Upper lobe of left lung (tissue), 6 donors: ENCODE measurements around the gene ST8SIA5. TPM values are rescaled to one million over a fixed set of nuclear protein-coding genes. Genes with fewer than 3 reads are reported as not detected.

Experiments
- ATAC-seq, 2 donors: fragments of 200-7000 bp; cut with Tn5 transposase; one replicate each; pipeline ENCODE4 v1.9.1; 2022; ENCODE audit warnings: mild to moderate bottlenecking in 2 of 2, moderate library complexity in 2 of 2; ENCODE audit not compliant: low FRiP score in 2 of 2
- DNase-seq, 2 donors: peaks; one replicate each; pipeline ENCODE4 v3.0.0-alpha.2; 2019 to 2020
- H3K27ac ChIP-seq, 4 donors: fragments of 200-600 bp; sonication (generic); one replicate each; pipeline ENCODE4 v1.5.1; 2016 to 2019
- H3K27me3 ChIP-seq, 4 donors: fragments of 200-600 bp; sonication (generic); one replicate each; pipeline ENCODE4 v1.5.1; 2017 to 2019
- H3K36me3 ChIP-seq, 4 donors: fragments of 200-600 bp; sonication (generic); one replicate each; pipeline ENCODE4 v1.5.1; 2016 to 2019
- H3K4me1 ChIP-seq, 4 donors: fragments of 200-600 bp; sonication (generic); one replicate each; pipeline ENCODE4 v1.5.1; 2018 to 2019
- H3K4me3 ChIP-seq, 4 donors: fragments of 200-600 bp; sonication (generic); one replicate each; pipeline ENCODE4 v1.5.1; 2017 to 2019; ENCODE audit warnings: mild to moderate bottlenecking in 2 of 4, moderate library complexity in 1 of 4
- H3K9me3 ChIP-seq, 4 donors: fragments of 200-600 bp; sonication (generic); one replicate each; pipeline ENCODE4 v1.5.1; 2018 to 2019
- CTCF ChIP-seq, 6 experiments: fragments of 450-650 bp in 4 of 6; fragments of 200-600 bp in 2 of 6; sonication (generic) in 2 of 6; IDR thresholded peaks; one replicate each; pipeline ENCODE4 v1.5.1; 2016 to 2019; ENCODE audit warnings: antibody characterized with exemption in 6 of 6
- EP300 ChIP-seq, 4 donors: sonication (generic); formaldehyde crosslinking; IDR thresholded peaks; one replicate each; pipeline ENCODE4 v1.5.1; 2017; ENCODE audit warnings: antibody characterized with exemption in 4 of 4, control low read depth in 2 of 4
- POLR2A ChIP-seq, 4 donors: fragments of 450-650 bp; IDR thresholded peaks; one replicate each; pipeline ENCODE4 v1.5.1; 2016 to 2017; ENCODE audit warnings: antibody characterized with exemption in 4 of 4, mild to moderate bottlenecking in 2 of 4
- POLR2AphosphoS5 ChIP-seq, 2 donors: sonication (generic); formaldehyde crosslinking; IDR thresholded peaks; one replicate each; pipeline ENCODE4 v1.5.1; 2017; ENCODE audit warnings: antibody characterized with exemption in 2 of 2
- WGBS, 2 donors: methylation state at CpG; one replicate each; pipeline ENCODE4 v1.1.5; 2017 to 2018; 5-methylcytosine and 5-hydroxymethylcytosine counted together
- total RNA-seq, 6 donors: library from RNA; depleted of rRNA in 4 of 6; stranded (reverse); fragments of >200 nt in 4 of 6; gene quantifications; one replicate each; pipeline versions ENCODE4 v1.1.0 to v1.2.1, GENCODE V29; 2016 to 2021
- donor health status: DM: no; HTN: no; CAD: no; lungs with moderate emphysema.
- donor health status: DM: no; HTN: yes; CAD: no; lungs with severe emphysema.

ST8SIA5 gene
- total RNA-seq, 6 donors from 2014 or later: 0.30 to 0.74 (median 0.50) TPM; not detected in 2

GRCh38 chr18:46623541-46623940 is 133.3 kb downstream of the ST8SIA5 start:
- no peaks in the 10 kb centered on the region for H3K36me3 ChIP-seq
- DNase-seq (peak in 1 of 2 donors; percentile 57), ATAC-seq (peak; percentile 8 to 40)
- 28 to 51% methylated on average over 6 to 7 of the region's 10 CpGs for WGBS, 2 donors
- H3K27me3 ChIP-seq: no peaks in the 10 kb centered on the region
- no peak for TF ChIP-seq CTCF (IDR thresholded peaks at IDR 0.05)
- peak in 1 of 2 donors; percentile 45 for TF ChIP-seq POLR2AphosphoS5 (IDR thresholded peaks at IDR 0.05)
- peak in 1 of 4 donors; percentile 17 for TF ChIP-seq EP300 (IDR thresholded peaks at IDR 0.05)
- no peak for TF ChIP-seq POLR2A (IDR thresholded peaks at IDR 0.05)
- H3K4me1 ChIP-seq: peaks cover 7 to 19% (median 12%) of the 10 kb centered on the region in 4 donors
- no peak overlapping the region for H3K27ac ChIP-seq
- H3K9me3 ChIP-seq: no peaks in the 10 kb centered on the region
- H3K4me3 ChIP-seq: no peak overlapping the region

GRCh38 chr18:46622999-46623398 is 133.9 kb downstream of the ST8SIA5 start:
- 75 to 89% methylated on average over 3 of the region's 3 CpGs for WGBS, 2 donors
- Histone ChIP-seq H3K27ac (no peak overlapping the region), H3K36me3 (no peaks in the 10 kb centered on the region), H3K4me3 (no peak overlapping the region), H3K27me3 (no peaks in the 10 kb centered on the region), H3K4me1 (peaks cover 7 to 19% (median 12%) of the 10 kb centered on the region in 4 donors), H3K9me3 (no peaks in the 10 kb centered on the region)
- no peak for DNase-seq
- no peak for TF ChIP-seq EP300 (IDR thresholded peaks at IDR 0.05)
- TF ChIP-seq CTCF (IDR thresholded peaks at IDR 0.05): no peak
- TF ChIP-seq POLR2A (IDR thresholded peaks at IDR 0.05): no peak
- TF ChIP-seq POLR2AphosphoS5 (IDR thresholded peaks at IDR 0.05): no peak
- ATAC-seq: no peak

DNA sequence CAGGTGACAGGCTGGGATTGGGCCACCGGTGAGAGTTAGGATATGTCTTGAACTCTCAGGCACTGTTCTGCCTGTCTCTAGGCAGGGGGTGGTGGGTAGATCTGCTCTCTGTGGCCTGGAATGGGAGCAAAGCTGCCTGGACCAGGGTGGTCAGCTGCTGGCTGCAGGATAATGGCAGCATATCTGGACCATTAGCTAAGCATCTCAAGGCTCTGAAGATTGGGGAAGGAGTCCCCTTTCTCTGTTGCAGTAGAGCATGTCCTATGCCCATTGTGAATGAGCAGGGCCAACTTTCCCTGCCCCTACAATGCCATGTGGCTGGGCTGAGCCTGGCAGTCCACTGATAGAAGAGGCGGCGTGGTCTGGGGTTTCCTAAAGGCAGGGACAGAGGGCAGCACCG is 134.4 kb downstream of the ST8SIA5 start:
- peaks cover 7 to 19% (median 12%) of the 10 kb centered on the region in 4 donors for H3K4me1 ChIP-seq
- WGBS, 2 donors: 96 to 100% methylated on average over 4 of the region's 4 CpGs
- TF ChIP-seq POLR2A (IDR thresholded peaks at IDR 0.05) (no peak), EP300 (IDR thresholded peaks at IDR 0.05) (no peak), POLR2AphosphoS5 (IDR thresholded peaks at IDR 0.05) (no peak), CTCF (IDR thresholded peaks at IDR 0.05) (no peak)
- H3K36me3 ChIP-seq: no peaks in the 10 kb centered on the region
- no peak overlapping the region for H3K4me3 ChIP-seq
- no peak overlapping the region for H3K27ac ChIP-seq
- no peaks in the 10 kb centered on the region for H3K9me3 ChIP-seq
- ATAC-seq: no peak
- DNase-seq: no peak
- H3K27me3 ChIP-seq: no peaks in the 10 kb centered on the region

DNA sequence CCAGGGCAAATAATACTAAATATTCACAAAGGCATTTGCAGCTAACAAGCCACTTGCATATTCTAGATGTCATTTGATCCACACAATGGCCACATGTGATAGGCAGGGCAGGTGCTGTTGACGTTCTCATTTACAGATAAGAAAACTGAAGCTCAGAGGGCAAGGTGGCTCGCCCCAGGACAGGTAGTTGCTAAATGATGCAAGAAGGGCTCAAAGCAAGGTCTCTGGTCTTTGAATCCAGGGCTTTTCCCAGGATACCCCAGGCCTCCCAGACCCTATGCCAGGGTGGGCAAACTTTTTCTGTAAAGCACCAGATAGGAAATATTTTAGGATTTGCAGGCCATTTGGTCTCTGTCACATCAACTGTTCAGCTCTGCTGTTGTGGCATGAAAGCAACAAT is 135.0 kb downstream of the ST8SIA5 start:
- no peak for DNase-seq
- ATAC-seq: no peak
- Histone ChIP-seq H3K4me3 (no peak overlapping the region), H3K9me3 (no peaks in the 10 kb centered on the region), H3K4me1 (peaks cover 7 to 19% (median 12%) of the 10 kb centered on the region in 4 donors), H3K36me3 (no peaks in the 10 kb centered on the region), H3K27me3 (no peaks in the 10 kb centered on the region), H3K27ac (no peak overlapping the region)
- WGBS, 2 donors: 59 to 76% methylated on average over 2 of the region's 2 CpGs
- no peak for TF ChIP-seq POLR2A (IDR thresholded peaks at IDR 0.05)
- TF ChIP-seq CTCF (IDR thresholded peaks at IDR 0.05): no peak
- TF ChIP-seq POLR2AphosphoS5 (IDR thresholded peaks at IDR 0.05): no peak
- TF ChIP-seq EP300 (IDR thresholded peaks at IDR 0.05): no peak

GRCh38 chr18:46621111-46621766 is 135.6 kb downstream of the ST8SIA5 start:
- Histone ChIP-seq H3K27ac (no peak overlapping the region), H3K4me1 (peaks cover 7 to 19% (median 12%) of the 10 kb centered on the region in 4 donors), H3K4me3 (no peak overlapping the region), H3K9me3 (no peaks in the 10 kb centered on the region), H3K27me3 (no peaks in the 10 kb centered on the region), H3K36me3 (no peaks in the 10 kb centered on the region)
- TF ChIP-seq CTCF (IDR thresholded peaks at IDR 0.05) (no peak), POLR2A (IDR thresholded peaks at IDR 0.05) (no peak), POLR2AphosphoS5 (IDR thresholded peaks at IDR 0.05) (no peak), EP300 (IDR thresholded peaks at IDR 0.05) (no peak)
- DNase-seq (no peak), ATAC-seq (no peak)
- 55 to 67% methylated on average over 6 of the region's 6 CpGs for WGBS, 2 donors
